Activated T-helper 1 cell treated with anti-CD3 and anti-CD28 coated beads, Interleukin-2, amount 50 U/mL, for 16 hours (primary cell): Measurements from ENCODE around the gene CFAP97D2.
"Not testable (repeated sequence)": the region's sequence is repeated elsewhere in the genome, so short reads cannot be mapped to it uniquely, and the experiment has no call there.

Experiments used
- DNase-seq, 2 donors: peaks; one replicate each; pipeline ENCODE4 v3.0.0-alpha.2; 2020; ENCODE audit warnings: low read depth in 1 of 2, low spot score in 1 of 2

CFAP97D2 gene

DNA sequence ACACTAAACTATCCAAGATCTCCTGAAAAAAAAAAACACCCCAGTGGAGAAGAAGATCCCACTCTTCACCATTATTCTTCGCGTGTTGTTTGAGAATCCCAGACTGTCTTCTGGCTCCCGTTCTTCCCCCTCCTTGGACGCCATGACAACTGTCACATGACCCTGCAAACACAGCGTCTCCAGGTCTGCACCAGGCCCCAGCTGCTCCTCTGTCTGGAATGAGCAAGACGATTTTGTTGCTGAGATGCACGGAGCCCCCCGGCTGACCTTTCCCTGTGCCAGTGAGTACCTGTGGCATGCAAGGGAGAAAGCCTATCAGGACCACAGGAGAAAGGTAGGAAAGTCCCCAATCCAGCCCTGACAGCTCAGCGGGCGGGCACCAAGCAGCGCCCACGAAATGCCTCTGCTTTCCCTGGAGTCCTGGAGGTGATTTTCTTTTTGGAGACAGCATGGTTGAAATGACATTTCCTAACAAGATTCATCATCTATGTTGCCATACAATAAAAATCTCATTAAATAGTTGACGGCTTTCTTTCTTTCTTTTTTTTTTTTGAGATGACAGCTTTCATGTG lies at the start of gene CFAP97D2:
TSS of gene CFAP97D2 (plus strand) at position 171 of the 572 bp plus-strand sequence. CDS start at position 245, 74 bp downstream.
- no peak for DNase-seq

- DNase-seq, result no peak
Measured at GRCh38 chr13:114129649-114130062, 49.4 kb upstream of the CFAP97D2 start.

DNA sequence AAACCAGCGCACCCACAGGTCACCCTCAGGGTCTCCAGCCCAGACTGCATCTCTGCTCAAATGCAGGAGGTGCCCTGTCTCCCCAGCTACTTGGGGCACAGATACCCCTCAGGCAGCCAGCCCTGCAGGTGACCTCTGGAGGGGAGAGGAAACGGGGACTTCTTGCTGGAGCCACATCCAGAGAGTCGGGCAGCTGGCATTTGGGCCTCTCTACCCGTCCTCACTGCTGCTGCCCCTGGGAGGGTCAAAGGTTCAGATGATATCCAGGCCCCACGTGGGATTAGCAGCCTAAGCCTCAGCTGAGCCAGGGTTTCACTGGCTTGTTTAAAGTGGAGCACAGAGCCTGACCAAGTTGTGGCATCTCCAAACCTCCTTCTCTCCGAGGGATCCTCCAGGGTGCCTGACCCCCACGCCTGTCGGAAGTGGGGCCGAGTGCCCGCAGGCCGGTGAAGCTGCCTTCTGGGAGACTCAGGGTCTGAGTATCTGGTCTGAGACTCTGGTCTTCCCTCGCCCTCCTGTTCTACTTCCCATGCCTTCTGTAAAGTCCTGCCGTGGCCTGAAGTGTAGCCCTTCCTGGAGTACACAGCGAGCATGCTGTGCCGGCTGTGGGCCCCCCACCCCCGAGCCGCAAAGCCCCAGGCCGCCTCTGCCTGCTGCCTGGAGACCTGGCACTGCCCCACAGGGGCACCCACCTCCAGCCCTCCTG lies 48.8 kb upstream of the CFAP97D2 start:
- DNase-seq, result no peak

DNA sequence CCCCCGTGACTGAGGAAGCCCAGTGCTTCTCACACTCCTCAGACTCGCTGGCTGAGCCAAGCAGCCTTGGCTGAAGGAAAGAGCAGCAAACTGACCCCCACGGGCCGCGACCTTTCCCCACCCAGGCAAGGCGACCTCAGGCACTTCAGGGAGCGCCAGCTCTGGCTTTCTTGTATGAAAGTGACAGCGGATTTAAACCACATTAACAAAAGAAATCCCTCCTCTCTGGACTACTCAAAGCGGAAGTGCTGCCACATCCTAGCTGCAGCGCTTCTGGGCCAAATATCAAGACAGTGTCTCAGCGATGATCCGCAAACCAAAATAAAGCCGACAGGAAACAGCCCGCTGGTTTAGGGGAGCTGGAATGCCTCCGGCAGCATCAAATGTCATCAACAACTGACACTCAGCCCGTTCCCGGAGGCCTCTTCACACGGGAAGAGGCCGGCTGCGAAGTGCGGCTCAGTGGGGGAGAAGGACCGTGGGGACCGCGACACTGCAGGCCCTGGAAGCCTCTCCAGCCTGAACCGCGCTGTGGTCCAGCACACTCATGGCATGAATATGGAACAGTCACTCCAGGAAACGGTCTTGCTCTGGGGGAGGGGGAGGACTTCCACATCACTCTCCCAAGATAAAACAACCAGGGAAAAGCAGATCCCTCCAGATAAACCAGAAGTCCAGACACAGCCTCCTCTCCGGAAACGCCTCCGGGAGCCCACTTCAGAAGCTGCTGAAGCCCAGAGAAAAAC lies 48.0 kb upstream of the CFAP97D2 start:
- peak in 1 of 2 donors; percentile 50 for DNase-seq

DNA sequence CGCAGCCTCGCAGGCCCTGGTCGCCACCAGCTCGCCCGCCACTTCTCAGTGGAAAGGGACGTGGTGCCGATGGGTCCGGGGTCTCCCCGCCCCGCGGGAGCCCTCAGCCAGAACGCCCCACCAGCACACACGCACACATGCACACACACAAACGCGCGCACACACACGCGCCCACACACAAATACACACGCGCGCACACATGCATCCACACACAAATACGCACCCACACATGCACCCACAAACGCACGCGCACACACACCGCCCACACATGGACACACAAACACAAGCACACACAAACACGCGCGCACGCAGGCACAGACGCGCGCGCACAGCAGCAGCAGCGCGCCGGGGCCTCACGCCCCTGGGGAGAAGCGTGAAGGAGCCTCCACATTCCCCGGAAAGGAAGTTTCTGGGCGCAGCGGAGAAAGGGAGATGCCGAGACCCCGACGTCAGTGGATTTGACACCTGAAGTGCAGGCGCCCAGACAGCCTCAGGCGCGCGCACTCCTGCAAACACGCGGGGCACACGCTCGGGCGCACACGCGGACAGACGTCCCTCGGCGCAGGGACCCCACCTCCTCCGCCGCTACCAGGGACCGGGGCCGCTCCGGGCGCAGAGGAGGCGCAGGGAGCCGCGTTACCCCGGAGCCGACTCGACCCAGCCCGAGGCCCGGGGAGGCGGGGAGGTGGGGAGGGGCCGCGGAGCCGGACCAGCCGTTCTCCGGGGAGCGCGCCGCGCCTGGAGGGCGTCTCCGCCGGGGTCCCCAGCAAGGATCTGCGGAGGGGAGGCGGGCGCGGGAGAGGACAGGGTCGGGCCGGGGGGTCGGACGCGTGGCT lies 47.3 kb upstream of the CFAP97D2 start:
- DNase-seq, result no peak

GRCh38 chr13:114132419-114133121 lies 46.5 kb upstream of the CFAP97D2 start, which contains the start of gene RASA3:
TSS of gene RASA3 (minus strand) at chr13:114132623. CDS start at chr13:114132489, 134 bp downstream.
- DNase-seq, result peak in 1 of 2 donors; percentile 60

DNA sequence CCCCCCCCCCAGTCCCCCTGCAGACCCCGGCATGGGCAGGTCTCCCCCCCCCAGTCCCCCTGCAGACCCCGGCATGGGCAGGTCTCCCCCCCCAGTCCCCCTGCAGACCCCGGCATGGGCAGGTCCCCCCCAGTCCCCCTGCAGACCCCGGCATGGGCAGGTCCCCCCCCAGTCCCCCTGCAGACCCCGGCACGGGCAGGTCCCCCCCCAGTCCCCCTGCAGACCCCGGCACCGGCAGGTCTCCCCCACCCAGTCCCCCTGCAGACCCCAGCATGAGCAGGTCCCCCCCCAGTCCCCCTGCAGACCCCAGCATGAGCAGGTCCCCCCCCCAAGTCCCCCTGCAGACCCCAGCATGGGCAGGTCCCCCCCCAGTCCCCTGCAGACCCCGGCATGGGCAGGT lies 45.9 kb upstream of the CFAP97D2 start:
- not testable (repeated sequence) for DNase-seq

GRCh38 chr13:114133552-114133951 lies 45.5 kb upstream of the CFAP97D2 start:
- DNase-seq, result not testable (repeated sequence)

GRCh38 chr13:114134111-114134943 lies 44.7 kb upstream of the CFAP97D2 start:
- no peak for DNase-seq

GRCh38 chr13:114134944-114135610 lies 44.0 kb upstream of the CFAP97D2 start:
- no peak for DNase-seq

DNA sequence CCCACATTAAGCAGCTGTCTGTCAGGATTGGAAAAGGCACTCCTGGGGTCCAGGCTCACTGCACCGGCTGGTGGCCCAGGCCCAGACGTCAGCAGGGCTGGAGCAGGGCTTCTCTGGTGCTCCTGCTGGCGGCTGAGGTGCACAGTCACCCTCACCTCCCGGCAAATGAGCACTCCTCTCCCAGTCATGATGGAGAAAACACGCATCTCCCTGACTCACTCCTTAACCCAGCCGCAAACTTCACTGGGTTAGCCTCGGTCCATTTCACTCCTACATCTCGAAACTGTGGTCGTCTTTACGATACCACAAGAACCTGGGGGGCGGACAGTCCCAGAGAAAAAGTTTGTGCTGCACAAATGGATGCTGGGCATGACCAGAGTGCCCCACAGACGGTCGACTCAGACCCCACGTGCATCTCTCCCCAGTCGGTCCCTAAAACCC lies 43.3 kb upstream of the CFAP97D2 start:
- no peak for DNase-seq

DNA sequence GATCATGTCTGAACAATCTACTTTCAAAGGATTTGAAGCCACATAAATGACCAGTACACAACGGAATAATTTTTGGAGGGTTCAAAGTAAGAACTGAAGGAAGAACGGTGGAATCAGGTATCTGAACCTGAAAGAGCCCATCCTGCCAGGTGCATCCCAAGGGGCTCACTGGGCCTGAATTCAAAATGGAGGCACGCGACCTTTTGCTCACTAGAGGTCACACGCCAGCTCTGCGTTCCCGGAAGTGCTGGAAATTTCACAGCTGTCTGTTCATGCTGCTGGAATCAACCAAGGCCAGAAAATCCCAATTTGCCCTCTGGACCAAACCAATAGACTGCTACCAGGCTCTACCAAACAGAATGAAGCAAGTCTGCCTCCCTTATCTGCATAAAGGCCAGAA lies 42.5 kb upstream of the CFAP97D2 start:
- no peak for DNase-seq

- no peak for DNase-seq
Measured at GRCh38 chr13:114140131-114140905, 38.7 kb upstream of the CFAP97D2 start.

DNA sequence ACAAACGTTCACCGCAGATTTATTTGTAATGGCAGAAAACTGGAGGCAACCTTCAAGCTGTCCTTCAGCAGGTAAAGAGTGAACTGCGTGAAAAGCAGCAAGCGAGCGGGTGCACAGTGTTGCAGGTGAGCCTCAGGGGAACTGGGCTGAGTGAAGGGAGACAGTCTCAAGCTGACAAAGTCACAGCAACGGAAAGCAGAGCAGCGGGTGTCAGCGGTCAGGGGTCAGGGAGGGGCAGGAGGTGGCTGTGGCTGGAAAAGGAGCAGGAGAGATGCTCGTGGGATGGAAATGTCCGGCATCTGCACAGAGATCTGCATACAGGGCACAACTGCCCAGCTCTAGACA lies 38.2 kb upstream of the CFAP97D2 start:
- no peak for DNase-seq

DNA sequence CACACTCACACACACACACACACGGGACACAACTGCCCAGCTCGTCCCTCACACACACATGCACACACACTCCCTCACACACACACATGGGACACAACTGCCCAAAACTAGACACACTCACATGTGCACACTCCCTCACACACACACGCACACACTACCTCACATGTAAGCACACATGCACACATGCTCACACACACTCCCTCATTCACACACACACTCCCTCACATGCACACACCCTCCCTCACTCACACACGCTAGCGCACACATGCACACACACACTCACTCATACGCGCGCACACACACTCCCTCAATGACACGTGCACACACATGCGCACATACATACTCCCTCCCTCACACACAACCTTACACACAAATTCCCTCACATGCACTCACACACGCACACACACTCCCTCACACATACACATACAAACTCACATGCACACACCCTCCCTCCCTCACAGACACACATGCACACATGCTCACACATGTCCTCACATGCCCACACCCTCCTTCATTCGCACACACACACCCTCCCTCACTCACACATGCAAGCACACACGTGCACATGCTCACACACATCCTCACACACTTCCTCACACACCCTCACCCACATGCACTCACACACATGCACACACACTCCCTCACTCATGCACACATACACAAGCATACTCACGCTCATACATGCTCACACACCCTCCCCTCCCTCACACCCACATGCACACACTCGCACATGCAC lies 37.6 kb upstream of the CFAP97D2 start:
- DNase-seq, result no peak

DNA sequence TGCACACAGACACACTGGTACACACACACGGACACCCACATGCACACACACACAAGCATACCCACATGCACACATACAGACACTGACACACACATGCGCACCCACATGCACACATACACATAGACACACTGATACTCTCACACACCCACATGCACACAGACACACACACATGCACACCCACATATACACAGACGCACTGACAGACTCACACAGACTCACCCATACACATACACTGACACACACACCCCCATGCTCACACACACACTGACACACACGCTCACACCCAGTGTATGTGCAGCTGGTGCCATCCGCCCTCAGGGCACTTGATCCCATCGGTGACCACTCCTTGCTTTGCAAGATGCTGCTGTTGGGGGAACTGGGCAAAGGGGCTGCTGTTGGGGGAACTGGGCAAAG lies 36.9 kb upstream of the CFAP97D2 start:
- no peak for DNase-seq

DNA sequence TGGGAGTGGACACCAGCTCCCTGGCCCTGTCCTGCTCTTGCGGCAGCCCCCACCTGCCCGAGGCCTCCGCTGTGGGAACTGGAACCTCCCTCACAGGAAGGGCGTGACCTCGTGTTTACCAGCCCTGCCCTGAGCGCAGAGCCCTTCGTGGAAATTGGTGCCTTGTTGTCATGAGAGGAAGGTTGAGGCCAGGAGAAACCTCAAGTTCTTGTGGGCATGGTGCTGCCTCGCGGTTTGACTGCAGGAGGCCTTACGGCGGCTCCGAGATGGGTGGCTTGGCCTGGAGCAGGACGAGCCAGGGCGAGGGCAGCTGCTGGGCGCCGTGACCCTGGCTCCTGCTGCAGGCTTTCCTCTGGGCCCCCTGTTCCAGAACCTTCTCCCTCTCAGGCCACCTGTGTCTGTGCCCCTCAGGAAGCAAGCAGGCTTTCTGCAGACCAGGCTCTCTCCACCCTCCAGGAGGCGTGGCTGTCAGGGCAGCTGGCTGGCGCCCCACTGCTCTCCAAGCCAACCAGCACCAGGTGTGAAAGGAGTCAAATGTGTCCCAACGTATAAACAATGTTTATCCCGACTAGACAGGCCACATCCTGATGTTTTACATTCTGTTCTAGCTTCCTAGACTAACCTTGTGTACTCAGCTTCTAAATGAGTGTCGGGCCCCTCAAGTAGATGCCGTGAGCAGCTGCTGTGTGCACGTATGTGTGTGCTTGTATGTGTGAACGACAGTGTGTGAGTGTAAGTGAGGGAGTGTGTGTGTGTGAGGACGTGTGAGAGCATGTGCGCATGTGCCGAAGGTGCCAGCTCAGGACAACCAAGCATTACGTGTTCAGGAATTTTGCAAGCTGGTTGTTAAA lies 36.2 kb upstream of the CFAP97D2 start:
- DNase-seq, result peak; percentile 54 to 70
